Esophagus (tissue), 2 donors: Measurements from ENCODE around the gene TUBGCP6. TPM values are rescaled to one million over a fixed set of nuclear protein-coding genes. Genes with fewer than 3 reads are reported as not detected.

Experiments
- H3K27ac ChIP-seq, 2 donors: one replicate each; pipeline ENCODE4 v1.5.1; 2013; ENCODE audit warnings: low read depth in 2 of 2, mild to moderate bottlenecking in 2 of 2, inconsistent platforms in 1 of 2, low read length in 1 of 2, moderate library complexity in 1 of 2
- H3K27me3 ChIP-seq, 2 donors: one replicate each; pipeline ENCODE4 v1.6.1; 2013; ENCODE audit warnings: low read length in 2 of 2, control low read depth in 1 of 2, mild to moderate bottlenecking in 1 of 2; ENCODE audit not compliant: insufficient read depth in 2 of 2, control insufficient read depth in 1 of 2
- H3K36me3 ChIP-seq, 2 donors: one replicate each; pipeline ENCODE4 v1.6.1; 2013; ENCODE audit warnings: low read length in 1 of 2; ENCODE audit not compliant: control insufficient read depth in 2 of 2, insufficient read depth in 2 of 2
- H3K4me1 ChIP-seq, 2 donors: one replicate each; pipeline ENCODE4 v1.6.1; 2013; ENCODE audit warnings: low read length in 1 of 2; ENCODE audit not compliant: control insufficient read depth in 2 of 2, insufficient read depth in 2 of 2
- H3K4me3 ChIP-seq, 2 donors: one replicate each; pipeline ENCODE4 v1.5.1; 2013; ENCODE audit warnings: low read length in 2 of 2, mild to moderate bottlenecking in 2 of 2, low read depth in 1 of 2, moderate library complexity in 1 of 2
- H3K9me3 ChIP-seq, 2 donors: one replicate each; pipeline ENCODE4 v1.6.1; 2013; ENCODE audit warnings: mild to moderate bottlenecking in 2 of 2, low read depth in 1 of 2, low read length in 1 of 2, moderate library complexity in 1 of 2; ENCODE audit not compliant: control insufficient read depth in 2 of 2, insufficient read depth in 1 of 2
- WGBS, 2 donors: extraction: QIAGEN DNeasy Blood & Tissue Kit; methylation state at CpG; one replicate each; pipeline ENCODE4 v1.1.7; 2013; 5-methylcytosine and 5-hydroxymethylcytosine counted together
- polyA plus RNA-seq, 2 donors: library from polyadenylated mRNA; stranded (reverse); fragments of 200-250 nt; gene quantifications; one replicate each; pipeline ENCODE4 v1.2.3, GENCODE V29; 2013
- donor health status: healthy with polysubstance abuse.
- donor health status: Bipolar disorder and iron deficiency.

The TUBGCP6 gene
- polyA plus RNA-seq, 2 donors = 19.3 to 37.9 TPM

DNA sequence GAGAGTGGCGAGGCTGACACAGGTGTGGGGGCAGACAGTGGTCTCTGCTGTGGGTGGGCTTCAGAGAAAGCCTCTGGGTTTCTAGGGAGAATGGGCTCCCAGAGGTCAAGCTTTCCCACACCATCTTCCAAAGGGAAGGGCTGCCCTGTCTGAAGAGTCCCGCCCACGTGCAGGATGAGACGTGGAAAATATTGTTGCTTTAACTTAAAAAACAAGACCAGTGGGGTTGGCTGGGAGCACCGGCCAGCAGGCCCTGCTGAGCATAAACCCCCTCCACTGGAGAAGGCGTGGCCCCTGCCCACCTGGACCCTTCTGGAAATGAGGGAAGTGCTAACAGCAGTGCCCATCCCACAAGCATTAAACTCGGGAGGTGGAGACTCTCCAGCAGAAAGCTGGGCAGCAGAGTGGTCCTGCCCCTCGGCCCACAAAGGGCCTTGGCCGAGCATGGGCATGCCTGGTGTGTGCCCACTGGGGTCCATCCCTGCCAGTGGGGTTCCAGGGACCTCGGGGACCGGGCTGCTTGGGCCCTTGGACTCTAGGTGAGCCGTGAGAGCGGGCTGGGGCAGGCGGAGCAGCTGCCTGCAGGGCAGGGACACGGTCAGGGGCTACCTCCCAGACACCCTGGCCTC is 28.7 kb downstream of the TUBGCP6 start:
- WGBS, 2 donors = 81 to 86% methylated on average over 15 of the region's 15 CpGs
- H3K4me3 ChIP-seq = no peak overlapping the region
- H3K27me3 ChIP-seq = no peaks in the 10 kb centered on the region
- H3K4me1 ChIP-seq = peaks cover 4 to 9% of the 10 kb centered on the region in 2 donors
- H3K9me3 ChIP-seq = no peaks in the 10 kb centered on the region
- no peak overlapping the region for H3K27ac ChIP-seq
- peaks cover 12 to 70% of the 10 kb centered on the region in 2 donors for H3K36me3 ChIP-seq

- Histone ChIP-seq H3K9me3 (no peaks in the 10 kb centered on the region), H3K36me3 (peaks cover 9 to 70% of the 10 kb centered on the region in 2 donors), H3K27me3 (no peaks in the 10 kb centered on the region), H3K27ac (no peak overlapping the region), H3K4me3 (no peak overlapping the region), H3K4me1 (peaks cover 4 to 9% of the 10 kb centered on the region in 2 donors)
- WGBS, 2 donors = 65 to 76% methylated on average over 13 to 17 of the region's 17 CpGs
Measured at GRCh38 chr22:50215297-50216054, 29.3 kb downstream of the TUBGCP6 start.

DNA sequence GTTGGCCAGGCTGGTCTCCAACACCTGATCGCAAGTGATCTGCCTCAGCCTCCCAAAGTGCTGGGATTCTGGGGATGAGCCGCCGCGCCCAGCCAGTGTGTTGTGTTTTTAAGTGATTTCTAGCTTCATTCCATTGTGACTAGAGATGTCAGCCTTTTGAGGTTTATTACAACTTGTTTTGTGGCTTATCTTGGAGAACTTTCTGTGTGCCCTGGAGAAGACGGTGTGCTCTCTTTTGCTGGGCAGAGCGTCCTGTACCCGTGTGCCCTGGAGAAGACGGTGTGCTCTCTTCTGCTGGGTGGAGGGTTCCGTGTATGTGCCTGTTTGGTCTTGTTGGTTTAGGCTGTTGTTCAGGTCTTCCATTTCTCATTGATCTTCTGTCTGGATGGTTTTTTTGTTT is 31.6 kb downstream of the TUBGCP6 start:
- WGBS, 2 donors = 90 to 91% methylated on average over 9 of the region's 9 CpGs
- H3K36me3 ChIP-seq = peaks cover 9 to 63% of the 10 kb centered on the region in 2 donors
- no peaks in the 10 kb centered on the region for H3K9me3 ChIP-seq
- peaks cover 0 to 4% of the 10 kb centered on the region in 2 donors for H3K4me1 ChIP-seq
- H3K27ac ChIP-seq = no peak overlapping the region
- H3K4me3 ChIP-seq = no peak overlapping the region
- no peaks in the 10 kb centered on the region for H3K27me3 ChIP-seq

DNA sequence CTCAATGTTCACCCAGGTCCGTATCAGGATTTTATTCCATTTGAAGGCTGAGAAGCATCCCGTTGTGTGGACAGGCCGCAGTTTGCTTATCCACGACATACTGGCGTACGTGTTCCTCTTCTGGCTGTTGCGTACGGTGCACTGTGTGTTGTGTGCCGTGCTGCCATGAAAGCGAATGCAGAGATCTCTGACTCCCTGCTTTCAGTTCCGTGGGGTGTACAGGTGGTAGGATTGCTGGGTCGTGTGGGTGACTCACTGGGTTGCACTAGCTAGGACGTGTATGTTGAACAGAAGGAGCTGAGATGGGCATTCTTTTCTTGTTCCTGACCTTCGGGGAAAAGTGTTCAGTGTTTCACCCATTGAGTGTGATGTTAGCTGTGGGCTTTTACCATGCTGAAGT is 33.7 kb downstream of the TUBGCP6 start:
- WGBS, 2 donors = 77 to 85% methylated on average over 14 of the region's 14 CpGs
- Histone ChIP-seq H3K27me3 (no peaks in the 10 kb centered on the region), H3K4me3 (no peak overlapping the region), H3K9me3 (no peaks in the 10 kb centered on the region), H3K36me3 (peaks cover 0 to 54% of the 10 kb centered on the region in 2 donors), H3K27ac (no peak overlapping the region), H3K4me1 (peaks cover 0 to 3% of the 10 kb centered on the region in 2 donors)

GRCh38 chr22:50210378-50211139 is 34.3 kb downstream of the TUBGCP6 start:
- Histone ChIP-seq H3K27me3 (no peaks in the 10 kb centered on the region), H3K4me1 (peaks cover 0 to 5% of the 10 kb centered on the region in 2 donors), H3K4me3 (no peak overlapping the region), H3K9me3 (no peaks in the 10 kb centered on the region), H3K36me3 (peaks cover 0 to 52% of the 10 kb centered on the region in 2 donors), H3K27ac (no peak overlapping the region)
- WGBS, 2 donors = 85% methylated on average over 31 to 32 of the region's 32 CpGs

GRCh38 chr22:50209893-50210292 is 34.9 kb downstream of the TUBGCP6 start:
- Histone ChIP-seq H3K4me1 (peaks cover 0 to 2% of the 10 kb centered on the region in 2 donors), H3K9me3 (no peaks in the 10 kb centered on the region), H3K36me3 (peaks cover 0 to 46% of the 10 kb centered on the region in 2 donors), H3K27ac (no peak overlapping the region), H3K4me3 (no peak overlapping the region), H3K27me3 (no peaks in the 10 kb centered on the region)
- 58 to 61% methylated on average over 20 of the region's 20 CpGs for WGBS, 2 donors

DNA sequence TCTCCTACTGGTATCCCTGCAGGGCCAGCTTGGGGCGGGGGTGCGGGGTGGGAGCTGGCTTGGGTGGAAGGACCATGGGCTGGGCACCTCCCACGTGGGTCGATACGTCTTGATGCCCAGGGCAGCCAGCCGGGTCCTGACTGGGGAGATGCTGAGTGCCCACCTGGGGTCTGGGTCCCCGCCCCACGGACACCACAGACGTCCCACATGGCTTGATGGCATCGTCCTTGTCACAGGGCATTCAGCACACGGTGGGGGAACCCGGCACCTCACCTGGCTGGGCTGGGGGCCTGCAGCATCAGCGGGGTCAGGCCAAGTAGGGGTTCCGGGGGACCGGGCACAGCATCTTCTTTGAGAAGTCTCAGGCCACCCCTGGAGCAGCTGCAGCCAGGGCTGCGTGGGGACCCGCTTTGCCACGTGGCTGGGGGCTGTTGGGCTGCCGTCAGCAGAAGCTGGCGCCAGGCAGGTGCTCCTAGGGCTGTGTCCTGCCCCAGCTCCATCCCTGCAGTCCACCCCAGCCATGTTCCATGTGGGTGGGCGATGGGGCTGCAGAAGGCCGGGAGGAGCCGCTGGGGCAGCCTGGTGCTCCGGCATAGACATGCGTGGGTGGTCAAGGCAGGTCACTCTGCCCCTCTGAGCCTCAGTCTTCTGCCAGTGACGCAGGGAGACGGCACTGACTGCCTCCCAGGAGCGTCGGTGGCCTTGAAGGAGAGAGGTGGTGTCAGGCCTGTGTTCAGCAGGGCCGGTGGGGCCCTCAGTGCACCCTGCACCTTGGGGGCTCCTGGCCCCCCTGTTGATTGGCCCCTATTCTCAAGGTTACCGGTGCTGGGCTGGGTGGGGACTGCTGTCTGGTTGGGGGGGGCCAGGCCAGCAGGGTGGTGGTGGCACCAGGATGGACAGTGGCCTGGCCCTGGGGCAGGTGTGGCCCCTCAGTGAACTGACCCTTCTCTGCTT is 35.6 kb downstream of the TUBGCP6 start:
- Histone ChIP-seq H3K36me3 (peaks cover 0 to 44% of the 10 kb centered on the region in 2 donors), H3K27ac (no peak overlapping the region), H3K27me3 (no peaks in the 10 kb centered on the region), H3K4me1 (peaks cover 0 to 2% of the 10 kb centered on the region in 2 donors), H3K9me3 (no peaks in the 10 kb centered on the region), H3K4me3 (no peak overlapping the region)
- 76 to 77% methylated on average over 30 to 31 of the region's 31 CpGs for WGBS, 2 donors

GRCh38 chr22:50208430-50208938 is 36.3 kb downstream of the TUBGCP6 start:
- H3K4me3 ChIP-seq = no peak overlapping the region
- H3K36me3 ChIP-seq = peaks cover 0 to 45% of the 10 kb centered on the region in 2 donors
- no peaks in the 10 kb centered on the region for H3K27me3 ChIP-seq
- WGBS, 2 donors = 83 to 84% methylated on average over 22 of the region's 22 CpGs
- no peaks in the 10 kb centered on the region for H3K9me3 ChIP-seq
- H3K4me1 ChIP-seq = peaks cover 0 to 2% of the 10 kb centered on the region in 2 donors
- no peak overlapping the region for H3K27ac ChIP-seq
